ENCODE measurements around the gene BCKDHB. TPM values are rescaled to one million over a fixed set of nuclear protein-coding genes. Genes with fewer than 3 reads are reported as not detected.

Gene BCKDHB
- total and polyA plus RNA-seq, 12 donors: 6.4 to 33.9 (median 18.9) TPM

DNA sequence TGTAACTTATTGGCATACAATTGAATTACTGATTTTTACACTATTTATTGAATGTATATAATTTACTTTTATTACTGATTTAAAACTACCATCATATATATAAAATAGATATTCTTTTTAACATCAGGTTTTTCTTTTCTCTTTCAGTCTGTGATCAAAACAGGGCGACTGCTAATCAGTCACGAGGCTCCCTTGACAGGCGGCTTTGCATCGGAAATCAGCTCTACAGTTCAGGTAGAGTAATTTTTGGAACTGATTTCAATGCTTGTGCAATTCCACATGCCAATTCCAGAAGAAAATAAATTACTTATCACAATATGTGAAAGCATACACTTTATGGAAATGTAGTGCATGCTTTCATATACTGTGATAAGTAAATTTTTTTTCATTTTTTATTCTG, 166.5 kb downstream of the BCKDHB start:
- Histone ChIP-seq H3K27me3 (no peaks in the 10 kb centered on the region), H3K4me1 (replicated peaks in 1 of 2) (no peaks in the 10 kb centered on the region), H3K27ac (no peak overlapping the region), H3K9me3 (replicated peaks in 1 of 3) (no peaks in the 10 kb centered on the region), H3K36me3 (replicated peaks in 1 of 2) (no peaks in the 10 kb centered on the region), H3K4me3 (no peak overlapping the region)
- intact Hi-C loops (cut with DNase I): no loop called here
- TF ChIP-seq POLR2A (IDR thresholded peaks at IDR 0.05): no peak
- TF ChIP-seq, protein P1, sequence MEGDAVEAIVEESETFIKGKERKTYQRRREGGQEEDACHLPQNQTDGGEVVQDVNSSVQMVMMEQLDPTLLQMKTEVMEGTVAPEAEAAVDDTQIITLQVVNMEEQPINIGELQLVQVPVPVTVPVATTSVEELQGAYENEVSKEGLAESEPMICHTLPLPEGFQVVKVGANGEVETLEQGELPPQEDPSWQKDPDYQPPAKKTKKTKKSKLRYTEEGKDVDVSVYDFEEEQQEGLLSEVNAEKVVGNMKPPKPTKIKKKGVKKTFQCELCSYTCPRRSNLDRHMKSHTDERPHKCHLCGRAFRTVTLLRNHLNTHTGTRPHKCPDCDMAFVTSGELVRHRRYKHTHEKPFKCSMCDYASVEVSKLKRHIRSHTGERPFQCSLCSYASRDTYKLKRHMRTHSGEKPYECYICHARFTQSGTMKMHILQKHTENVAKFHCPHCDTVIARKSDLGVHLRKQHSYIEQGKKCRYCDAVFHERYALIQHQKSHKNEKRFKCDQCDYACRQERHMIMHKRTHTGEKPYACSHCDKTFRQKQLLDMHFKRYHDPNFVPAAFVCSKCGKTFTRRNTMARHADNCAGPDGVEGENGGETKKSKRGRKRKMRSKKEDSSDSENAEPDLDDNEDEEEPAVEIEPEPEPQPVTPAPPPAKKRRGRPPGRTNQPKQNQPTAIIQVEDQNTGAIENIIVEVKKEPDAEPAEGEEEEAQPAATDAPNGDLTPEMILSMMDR (IDR thresholded peaks at IDR 0.05): no peak
- WGBS, 4 donors: 97 to 99% (median 98%) methylated on average over 4 of the region's 4 CpGs
- no peak for DNase-seq

DNA sequence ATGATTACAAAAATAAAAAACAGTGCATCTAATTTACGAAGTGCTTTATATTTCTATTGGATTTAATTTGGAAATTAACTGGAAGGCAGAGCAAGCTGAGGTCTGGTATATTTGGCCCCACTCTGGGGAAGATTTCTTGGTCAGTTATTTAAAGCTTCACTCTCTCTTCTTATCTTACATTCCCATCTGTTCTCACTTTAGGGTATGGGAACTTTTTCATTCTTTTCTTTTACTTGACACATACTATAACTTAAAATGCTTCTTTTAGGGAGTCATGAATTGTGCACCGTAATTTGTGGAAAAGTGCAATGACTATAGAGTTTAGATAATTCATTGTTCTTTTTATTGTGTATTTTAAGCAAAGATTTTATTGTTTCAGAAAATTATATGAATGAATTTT, 170.4 kb downstream of the BCKDHB start:
- 83 to 91% (median 90%) methylated on average over 2 of the region's 2 CpGs for WGBS, 4 donors
- intact Hi-C loops (cut with DNase I): no loop called here

DNA sequence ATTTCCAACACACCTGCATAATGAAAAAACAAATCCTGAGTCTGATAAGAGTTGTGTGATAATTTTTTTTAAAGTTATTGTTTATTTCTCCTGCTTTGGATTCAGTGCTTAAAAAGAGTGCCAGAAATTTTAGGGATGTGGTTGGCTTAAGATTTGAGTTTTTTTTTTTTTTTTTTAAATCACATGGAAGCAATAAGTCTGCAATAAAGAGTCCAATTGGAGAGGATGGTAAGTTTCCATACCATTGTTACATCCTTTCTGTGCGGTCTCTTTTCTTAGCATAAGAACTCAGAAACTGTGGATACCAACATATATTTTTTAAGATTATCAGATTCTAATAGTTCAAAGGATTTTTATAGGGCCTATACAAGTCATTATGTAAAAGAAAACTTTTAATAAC, 171.0 kb downstream of the BCKDHB start:
- WGBS, 4 donors: 94 to 100% (median 98%) methylated on average over 1 of the region's 1 CpG
- DNase-seq: no peak
- H3K36me3 ChIP-seq (replicated peaks in 1 of 2): no peaks in the 10 kb centered on the region
- no peaks in the 10 kb centered on the region for H3K4me1 ChIP-seq (replicated peaks in 1 of 2)
- TF ChIP-seq POLR2A (IDR thresholded peaks at IDR 0.05): no peak
- TF ChIP-seq, protein P1 (IDR thresholded peaks at IDR 0.05): no peak
- H3K9me3 ChIP-seq (replicated peaks in 1 of 3): no peaks in the 10 kb centered on the region
- intact Hi-C loops (cut with DNase I): no loop called here
- no peaks in the 10 kb centered on the region for H3K27me3 ChIP-seq
- no peak overlapping the region for H3K27ac ChIP-seq
- H3K4me3 ChIP-seq: no peak overlapping the region

More for the DNA sequence above, 170.4 kb downstream of the BCKDHB start:
- Histone ChIP-seq H3K4me3 (no peak overlapping the region), H3K4me1 (replicated peaks in 1 of 2) (no peaks in the 10 kb centered on the region), H3K36me3 (replicated peaks in 1 of 2) (no peaks in the 10 kb centered on the region), H3K27ac (no peak overlapping the region), H3K27me3 (no peaks in the 10 kb centered on the region), H3K9me3 (replicated peaks in 1 of 3) (no peaks in the 10 kb centered on the region)
- no peak for DNase-seq
- no peak for TF ChIP-seq POLR2A (IDR thresholded peaks at IDR 0.05)
- TF ChIP-seq, protein P1 (IDR thresholded peaks at IDR 0.05): no peak

DNA sequence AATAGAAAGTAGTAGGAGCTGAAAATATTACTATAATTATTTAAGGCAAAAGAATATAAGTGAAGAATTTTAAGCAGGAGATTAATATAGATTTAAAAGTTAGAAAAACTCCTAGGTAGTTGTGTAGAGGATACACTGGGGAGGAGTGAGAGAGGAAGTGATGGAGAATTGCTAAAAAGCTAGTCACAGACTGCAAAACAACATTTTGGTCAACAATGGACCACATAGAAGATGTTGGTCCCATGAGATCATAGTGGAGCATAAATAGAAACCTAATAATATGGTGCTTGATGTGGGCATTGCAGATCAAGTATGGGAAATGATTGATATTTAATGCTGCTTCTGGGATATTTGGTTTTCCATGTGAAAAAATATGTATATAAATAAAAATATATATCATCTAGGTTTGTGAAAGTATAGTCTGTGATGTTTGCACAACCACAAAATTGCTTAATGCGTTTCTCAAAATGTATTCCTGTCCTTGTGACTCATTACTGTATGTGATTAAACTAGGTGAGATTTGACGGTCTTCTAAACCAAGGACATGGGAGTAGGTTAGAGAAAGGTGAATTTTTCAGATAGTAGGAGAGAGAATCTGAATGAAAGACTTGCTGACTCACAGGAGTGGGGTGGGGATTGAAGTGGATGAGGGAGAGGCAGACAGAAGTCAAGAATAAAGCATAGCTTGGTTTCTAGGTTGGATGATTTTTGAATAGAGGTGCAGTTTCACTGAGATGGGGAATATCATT, 174.0 kb downstream of the BCKDHB start:
- intact Hi-C loops (cut with DNase I): no loop called here
- H3K4me3 ChIP-seq: no peak overlapping the region

More for the DNA sequence above, 174.0 kb downstream of the BCKDHB start:
- TF ChIP-seq, protein P1 (IDR thresholded peaks at IDR 0.05): no peak
- no peak for TF ChIP-seq POLR2A (IDR thresholded peaks at IDR 0.05)
- DNase-seq: no peak
- no peak overlapping the region for H3K27ac ChIP-seq
- H3K36me3 ChIP-seq (replicated peaks in 1 of 2): no peaks in the 10 kb centered on the region
- WGBS, 4 donors: 42 to 58% (median 48%) methylated on average over 2 of the region's 2 CpGs
- H3K27me3 ChIP-seq: no peaks in the 10 kb centered on the region
- no peaks in the 10 kb centered on the region for H3K9me3 ChIP-seq (replicated peaks in 1 of 3)
- no peaks in the 10 kb centered on the region for H3K4me1 ChIP-seq (replicated peaks in 1 of 2)
